T-helper 9 cell (primary cell): Measurements from ENCODE around the gene RHOBTB3.

ENCODE experiments used
- DNase-seq: peaks from one replicate; pipeline ENCODE4 v3.0.0-alpha.2; 2020

Gene RHOBTB3

DNA sequence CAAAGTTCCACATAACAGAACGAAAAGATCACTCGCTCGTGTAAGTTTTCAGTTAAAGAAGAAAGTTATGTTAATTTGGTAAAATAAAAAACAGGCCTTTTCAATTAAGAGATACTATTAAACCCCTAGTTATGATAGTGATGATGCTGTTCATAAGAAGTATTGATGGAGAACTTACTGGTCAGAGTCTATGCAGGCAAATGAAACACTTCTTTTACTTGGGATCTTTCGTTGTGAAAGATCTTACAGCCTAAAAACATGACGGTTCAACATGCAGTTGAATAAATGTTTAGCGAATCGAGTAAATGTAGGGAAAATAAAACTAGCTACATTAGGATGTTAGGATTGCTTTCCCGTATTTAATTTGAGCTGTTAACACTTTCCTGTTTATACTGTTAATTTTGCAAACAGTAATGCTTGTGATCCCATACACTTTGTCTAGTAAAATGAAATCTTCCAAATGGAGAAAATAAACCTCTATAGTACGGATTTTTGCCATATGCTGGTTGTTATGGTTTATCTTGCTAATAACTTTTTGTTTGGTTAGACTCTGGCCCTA, 2.0 kb downstream of the RHOBTB3 start:
- no peak for DNase-seq

DNA sequence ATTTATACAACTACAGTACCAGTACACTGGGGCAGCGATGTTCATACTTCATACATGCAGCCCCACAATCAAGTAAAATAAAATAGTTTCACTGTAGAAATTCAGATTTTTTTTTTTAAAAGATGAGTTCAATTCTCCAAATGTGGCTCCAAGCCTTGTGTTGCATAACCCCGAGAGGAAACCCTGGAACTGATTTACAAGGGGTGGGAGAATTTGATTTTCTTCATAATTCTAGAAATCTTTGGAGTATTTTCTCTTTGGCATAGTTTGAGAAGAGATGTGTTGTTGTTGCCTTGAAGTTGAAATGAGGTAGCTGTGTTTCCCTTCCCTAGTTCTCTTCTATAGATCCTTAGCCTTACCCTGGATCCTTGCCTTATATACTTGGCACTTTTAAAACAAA, 3.1 kb downstream of the RHOBTB3 start:
- no peak for DNase-seq

DNA sequence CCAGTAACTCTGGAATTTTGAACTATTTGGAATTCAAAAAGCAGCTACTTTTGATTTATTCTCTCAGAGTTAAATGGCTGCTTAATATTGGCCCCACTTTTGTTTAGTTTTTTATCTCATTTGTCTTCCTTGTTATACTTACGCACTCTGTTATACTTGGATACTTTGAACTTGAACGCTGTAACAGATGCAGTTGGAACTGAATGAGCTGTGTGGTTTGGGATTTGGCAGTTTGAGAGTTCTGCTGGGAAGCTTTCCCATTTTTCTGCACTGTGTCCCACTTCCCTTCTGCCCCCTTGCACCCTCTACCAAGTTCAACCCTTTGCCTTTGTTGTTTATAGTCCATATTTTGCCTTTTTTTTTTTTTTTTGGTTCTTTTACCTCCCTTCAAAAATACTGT, 3.8 kb downstream of the RHOBTB3 start:
- DNase-seq = no peak

DNA sequence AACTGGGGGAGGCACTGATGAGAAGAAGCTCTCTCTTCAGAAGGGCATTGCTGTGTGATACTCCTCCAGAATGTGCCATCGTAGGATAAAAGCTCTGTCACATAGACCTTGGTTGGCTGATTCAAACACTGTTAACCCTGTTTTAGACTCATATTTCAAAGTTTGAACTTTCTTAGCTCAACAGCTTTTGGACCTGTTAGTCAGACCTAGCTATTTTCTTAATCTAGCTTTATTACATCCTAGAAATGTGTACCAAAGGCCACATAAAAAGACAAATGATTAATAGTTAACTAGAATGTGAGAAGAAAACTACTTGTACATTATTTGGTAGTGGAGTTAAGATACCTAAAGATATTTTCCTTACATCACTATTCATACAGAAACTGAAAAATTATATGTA, 4.3 kb downstream of the RHOBTB3 start:
- no peak for DNase-seq

DNA sequence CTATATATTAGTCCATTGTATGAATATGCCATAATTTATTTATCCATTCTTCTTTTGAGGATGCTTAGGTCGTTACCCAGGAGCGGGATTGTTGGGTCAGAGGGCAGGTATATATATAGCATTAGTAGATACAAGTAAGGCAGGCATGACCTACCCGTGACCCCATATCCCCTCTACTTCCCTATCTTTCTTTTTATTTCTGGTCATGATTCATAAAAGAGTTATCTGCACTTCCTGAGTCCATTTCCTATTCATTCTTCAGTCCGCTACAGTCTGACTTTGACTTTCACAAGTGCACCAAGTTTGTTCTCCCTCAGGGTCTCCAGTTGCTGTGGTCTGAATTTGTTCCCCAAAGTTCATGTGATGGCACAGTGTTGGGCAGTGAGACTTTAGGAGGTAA, 6.9 kb downstream of the RHOBTB3 start:
- DNase-seq = no peak

DNA sequence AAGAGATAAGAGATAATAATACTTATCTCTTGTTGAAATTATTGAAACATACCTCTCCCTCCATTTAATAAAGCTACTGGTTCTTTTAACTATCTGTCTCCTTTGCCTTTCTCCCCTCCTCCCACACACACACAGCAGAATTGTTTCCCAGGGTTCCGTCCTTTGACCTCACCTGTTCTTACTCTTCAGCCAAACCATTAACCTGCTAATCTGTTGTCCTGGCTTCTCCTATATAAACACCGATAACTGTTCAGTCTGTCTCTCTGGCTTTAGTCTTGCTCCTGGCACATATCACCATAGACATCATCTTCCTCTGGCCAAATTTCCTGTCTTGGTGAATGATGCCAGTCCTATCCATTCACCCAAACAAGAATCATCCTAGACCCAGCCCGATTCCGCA, 7.7 kb downstream of the RHOBTB3 start:
- no peak for DNase-seq

DNA sequence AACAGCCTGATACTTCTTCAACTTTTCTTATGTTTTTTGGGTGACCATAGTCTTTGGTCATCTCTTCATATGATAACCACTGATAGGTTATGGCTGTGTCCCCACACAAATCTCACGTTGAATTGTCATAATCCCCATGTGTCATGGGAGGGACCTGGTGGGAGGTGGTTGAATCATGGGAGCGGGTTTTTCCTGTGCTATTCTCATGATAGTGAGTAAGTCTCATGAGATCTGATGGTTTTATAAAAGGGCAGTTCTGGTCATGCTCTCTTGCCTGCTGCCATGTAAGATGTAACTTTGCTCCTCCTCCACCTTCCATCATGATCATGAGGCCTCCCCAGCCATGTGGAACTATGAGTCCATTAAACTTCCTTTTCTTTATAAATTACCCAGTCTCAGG, 8.7 kb downstream of the RHOBTB3 start:
- no peak for DNase-seq

DNA sequence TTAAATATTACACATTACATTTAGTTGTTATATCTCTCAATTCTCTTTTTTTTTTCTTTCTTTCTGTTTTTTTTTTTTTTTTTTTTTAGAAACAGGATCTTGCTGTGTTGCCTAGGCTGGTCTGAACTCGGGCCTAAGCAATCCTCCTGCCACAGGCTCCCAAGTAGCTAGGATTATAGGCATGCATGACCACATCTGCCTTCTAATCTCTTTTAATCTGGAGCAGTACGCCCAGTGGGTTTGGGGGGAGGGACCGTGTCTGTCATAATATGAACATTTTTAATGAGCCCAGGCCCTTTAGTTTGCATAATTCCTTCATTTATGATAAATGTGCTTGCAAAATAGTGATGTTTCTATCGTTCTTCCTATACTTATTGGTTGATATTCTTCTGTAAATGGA, 10.3 kb downstream of the RHOBTB3 start:
- DNase-seq = no peak

DNA sequence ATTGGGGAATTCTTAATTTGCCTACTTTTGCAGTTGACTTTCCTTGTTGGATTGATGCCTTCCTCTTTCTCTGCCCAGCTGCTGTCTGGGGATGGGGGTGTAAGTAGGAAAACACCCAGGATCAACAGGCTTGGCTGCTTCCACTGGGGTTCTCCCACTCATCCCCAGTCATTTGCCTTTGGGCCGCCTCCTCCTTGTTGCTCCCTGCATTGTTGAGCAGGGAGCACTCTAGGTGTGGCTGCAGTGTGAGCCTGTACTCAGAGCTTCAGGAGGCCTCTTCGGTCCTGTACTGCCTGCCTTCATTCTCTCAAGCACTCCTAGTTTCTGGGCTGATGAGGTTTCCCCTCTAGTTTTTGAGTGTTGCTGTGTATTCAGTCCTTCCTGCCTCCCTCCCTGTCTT, 12.1 kb downstream of the RHOBTB3 start:
- no peak for DNase-seq

DNA sequence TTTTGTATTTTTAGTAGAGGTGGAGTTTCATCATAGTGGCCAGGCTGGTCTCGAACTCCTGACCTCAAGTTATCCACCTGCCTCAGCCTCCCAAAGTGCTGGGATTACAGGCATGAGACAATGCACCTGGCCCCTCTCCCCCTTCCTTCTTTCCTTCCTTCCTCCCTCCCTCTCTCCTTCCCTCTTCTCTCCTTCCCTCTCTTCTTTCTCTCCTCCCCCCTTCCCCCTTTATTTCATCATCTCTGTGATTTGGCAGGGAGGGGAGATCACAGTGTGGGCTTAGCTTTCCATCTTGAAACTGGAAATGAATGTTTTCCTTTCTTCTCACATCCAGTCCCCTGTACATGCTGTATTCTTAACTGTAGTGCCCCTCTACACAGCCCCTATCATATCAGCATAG, 12.7 kb downstream of the RHOBTB3 start:
- DNase-seq = no peak

DNA sequence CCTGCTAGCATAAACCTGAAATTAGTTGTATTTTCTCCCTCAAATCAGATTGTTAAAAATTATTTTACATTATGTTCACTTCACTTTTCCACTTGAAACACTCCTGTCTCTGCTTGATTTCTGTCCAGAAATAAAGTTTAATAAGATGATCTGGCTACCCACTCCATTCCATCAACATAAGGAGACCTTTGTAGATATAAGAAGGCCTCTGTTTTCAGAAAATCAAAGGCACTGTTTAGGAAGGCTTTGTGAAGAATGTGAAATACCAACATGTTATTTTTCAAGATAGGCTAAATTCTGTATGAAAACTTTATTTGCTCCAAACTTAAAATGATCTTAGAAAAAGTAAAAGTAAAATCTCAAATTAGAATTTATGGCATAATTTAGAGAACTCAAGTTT, 15.1 kb downstream of the RHOBTB3 start:
- DNase-seq = no peak

DNA sequence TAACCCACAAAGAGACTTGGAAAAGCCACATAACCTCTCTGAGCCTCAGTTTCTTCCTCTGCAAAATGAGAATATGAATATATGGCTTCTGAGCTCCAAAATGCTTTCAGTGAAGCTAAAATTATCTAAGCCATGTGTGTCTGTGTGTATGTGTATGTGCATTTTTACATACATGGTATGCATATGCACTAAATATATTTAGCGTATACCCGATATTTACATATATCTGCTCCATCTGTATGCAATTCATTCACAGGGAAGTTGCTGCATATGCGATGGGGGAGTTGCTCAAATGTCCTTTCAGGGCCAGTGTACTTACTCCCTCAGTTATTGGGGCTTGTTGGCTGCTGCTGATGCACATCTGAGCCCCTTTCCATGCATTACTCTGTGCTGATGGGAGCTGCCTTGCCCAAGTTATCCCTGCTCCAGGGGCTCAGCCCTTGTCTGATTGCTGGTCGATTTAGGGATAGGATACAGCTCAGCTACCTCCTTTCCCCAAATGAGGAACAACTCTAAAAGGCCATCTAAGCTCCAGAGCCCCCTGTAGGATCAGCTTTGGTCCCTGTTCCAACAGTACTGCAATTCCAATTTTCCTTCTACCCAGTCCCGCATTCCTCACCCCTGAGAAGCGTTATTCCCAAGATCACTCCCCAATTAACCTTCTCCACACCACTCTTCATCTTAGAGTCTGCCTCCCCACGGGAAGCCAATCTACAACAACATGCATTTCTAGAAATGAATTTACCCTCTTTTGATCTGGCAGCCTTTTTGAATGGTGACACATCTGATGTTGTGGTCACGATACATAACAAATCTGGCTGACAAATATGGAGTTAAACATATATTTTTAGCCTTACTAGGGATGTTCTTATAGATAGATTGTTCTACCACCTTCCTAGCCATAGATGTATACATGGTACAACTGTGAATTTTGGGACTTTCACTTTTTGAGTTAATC, 15.9 kb downstream of the RHOBTB3 start:
- DNase-seq = no peak

DNA sequence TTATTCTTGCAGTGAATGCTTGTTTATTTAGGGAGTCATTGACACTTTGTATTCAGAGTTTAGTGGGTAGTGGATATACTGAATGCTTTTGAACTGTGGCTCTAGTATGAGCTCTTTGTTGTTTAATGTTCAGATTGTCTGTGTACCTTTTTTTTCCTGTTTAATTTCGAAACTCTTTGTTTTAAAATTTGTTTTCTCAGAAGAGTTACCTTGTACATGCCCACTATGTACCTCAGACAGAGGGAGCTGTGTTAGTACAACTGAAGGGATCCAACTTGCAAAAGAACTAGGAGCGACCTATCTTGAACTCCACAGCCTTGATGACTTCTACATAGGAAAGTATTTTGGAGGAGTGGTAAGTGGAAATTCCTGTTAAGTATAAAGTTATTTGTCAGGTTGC, 17.0 kb downstream of the RHOBTB3 start:
- no peak for DNase-seq

DNA sequence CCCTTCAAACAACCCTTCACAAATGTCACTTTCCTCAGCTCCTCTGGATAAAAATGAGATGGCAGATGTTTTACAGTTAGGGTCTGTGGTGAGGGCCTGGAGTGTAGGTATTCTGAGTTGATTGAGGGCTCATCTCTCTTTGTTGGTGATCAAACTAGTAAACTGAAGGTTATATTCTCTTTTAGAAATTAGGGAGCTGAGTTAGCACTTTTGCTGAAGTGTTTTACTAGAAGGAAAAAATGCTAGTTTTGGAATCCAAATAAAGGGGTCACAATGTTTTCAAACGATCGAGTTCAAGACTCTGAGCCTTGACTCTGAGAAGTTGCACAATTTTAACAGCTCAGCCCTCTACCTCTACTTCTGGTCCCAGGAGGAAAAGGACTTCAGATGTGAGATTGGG, 23.4 kb downstream of the RHOBTB3 start:
- no peak for DNase-seq

DNA sequence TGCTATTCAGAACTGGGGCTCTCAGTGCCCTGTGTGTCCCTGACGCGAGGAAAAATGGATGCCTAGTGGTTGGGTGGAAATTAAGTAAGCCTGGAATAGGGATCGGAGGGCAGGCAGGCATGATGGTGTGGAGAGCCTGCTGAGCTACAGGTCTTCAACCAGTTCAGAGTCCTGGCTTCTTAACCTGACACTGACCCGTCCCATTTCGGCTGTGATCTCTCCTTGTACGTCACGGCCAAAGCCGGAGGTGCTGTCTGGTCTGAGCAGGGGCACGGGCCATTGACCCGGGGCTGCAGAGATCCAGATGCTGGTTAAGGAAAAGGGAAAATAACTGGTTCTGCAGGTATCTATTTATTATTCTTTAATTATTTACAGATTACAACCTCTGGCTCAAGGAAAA, 27.9 kb downstream of the RHOBTB3 start:
- no peak for DNase-seq

DNA sequence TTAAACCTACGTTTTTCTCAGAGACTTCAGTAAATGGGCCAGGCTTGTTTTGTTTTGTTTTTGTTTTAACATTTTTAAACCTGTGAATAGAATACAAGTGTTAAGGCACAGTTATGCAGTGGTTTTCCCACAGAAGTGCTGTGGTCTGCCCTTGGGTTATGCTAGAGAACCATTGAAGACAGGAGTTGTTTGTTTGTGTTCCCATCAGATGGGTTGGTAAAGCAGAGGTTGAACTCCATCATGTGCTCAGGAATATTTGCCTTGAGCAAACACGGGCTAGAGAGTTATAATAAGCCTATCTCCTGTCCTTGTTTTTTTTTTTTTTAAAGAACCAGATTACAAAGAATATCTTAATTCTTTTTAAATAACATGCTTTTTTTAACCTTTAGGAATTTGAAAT, 28.5 kb downstream of the RHOBTB3 start:
- no peak for DNase-seq

DNA sequence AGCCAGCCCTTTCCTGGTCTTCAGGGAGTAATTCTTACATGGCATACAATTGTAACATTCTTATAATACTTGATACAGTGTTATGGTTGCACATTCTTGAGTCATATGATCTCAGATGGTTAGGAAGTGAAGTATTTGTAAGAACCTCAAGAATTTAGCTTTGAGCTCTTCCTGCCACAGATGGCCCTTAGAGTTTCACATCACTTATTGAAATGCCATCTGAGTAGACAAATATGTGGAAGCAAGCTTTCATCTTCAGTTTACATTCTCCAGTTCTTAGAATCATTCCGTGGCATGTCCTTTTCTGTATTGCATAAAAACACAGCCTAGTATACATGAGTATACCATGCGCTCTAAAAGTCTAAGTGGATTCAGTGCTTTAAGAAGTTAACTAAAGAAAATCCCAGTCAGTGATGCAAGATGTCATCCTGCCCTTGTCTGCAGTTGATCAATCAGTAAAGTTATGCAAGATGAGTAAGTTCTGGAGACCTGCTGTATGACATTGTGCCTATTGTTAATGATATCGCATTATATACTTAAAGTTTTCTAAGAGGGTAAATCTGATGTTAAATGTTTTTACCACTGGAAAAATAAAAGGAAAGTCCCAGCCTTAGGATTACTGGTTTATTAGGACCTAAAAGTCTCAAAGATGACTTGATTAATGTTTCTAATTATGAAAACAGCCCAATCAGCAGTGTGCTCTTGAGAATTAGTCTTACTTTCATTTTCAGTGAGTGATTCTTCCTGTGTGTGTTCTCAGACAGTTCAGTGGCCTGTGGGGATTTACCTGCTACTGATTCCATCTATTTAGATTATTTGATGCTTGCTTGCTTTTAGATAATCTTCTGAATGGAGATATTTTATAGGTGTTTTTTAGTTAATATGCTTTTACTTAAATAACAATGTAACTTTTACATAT, 29.4 kb downstream of the RHOBTB3 start:
- DNase-seq = no peak

DNA sequence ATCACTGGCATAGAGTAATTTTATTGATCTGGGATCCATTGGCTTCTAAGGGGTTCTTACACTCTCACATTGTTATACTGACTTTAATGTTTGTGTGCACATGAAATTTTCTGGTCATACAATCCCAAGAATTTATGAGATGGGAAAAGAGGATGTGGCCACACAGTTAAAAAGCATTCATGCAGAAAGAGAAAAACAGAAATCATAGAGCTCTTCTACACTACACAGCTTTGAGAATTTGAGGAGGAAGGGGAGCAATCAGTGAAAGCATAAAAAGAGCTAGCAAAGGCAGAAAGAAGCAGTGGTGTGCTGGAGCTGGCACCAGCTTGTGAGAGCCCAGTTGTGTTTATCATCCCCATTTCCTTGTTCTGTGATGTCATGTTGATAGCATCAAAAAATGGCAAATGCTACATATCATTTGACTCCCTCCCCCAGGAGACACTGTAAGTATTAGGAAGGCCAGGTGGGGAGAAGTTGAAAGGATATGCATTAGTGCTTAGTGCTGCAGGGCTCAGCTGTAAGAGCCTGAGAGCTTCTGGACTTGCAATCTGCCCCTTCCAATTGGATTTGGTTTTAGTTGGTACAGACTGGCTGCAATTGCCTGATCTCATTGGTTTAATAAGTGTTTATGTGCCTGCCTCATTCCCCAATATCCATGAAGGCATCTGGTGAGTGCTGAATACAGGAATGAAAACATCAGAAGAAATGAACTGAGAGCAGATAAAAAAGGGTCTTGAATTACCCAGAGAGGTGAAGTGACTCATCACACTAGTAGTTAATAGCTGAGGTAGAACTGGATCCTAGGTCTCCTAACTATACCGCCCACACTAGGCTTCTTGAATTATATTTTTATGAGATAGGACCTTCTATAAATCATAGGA, 30.9 kb downstream of the RHOBTB3 start:
- no peak for DNase-seq

DNA sequence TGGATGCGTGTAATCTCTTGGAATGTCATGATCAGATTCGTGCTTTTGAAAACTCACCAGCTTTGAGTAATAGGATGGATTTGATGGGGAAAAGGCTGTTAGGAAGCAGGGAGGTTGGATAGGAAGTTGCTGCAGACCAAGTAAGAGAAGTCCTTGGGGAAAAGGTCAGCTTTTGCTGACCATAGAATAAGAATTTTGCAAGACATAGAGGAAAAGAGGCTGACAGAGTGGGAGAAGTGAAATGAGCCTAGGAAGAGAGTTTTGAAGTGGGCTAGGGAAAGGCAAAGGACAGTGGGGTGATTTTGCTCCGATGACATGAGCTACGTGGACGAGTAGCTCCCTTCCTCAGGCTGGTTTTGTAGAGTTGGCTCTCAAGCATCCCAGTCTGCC, 31.5 kb downstream of the RHOBTB3 start:
- DNase-seq = no peak

DNA sequence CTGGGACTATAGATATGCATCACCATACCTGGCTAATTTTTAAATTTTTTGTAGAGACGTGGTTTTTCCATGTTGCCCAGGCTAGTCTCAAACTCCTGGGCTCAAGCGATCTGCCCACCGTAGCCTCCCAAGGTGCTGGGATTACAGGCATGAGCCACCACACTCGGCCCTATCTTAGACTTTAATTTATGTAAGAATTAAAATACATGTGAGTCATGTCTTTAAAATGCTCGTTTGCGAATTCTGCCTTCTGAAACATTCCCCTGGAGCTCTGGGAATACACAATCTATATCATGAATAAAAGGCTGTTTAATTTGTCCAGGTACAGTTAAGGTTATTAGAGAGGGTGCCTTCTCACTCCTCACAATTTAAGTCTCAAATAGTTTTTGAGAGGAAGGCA, 32.8 kb downstream of the RHOBTB3 start:
- no peak for DNase-seq

DNA sequence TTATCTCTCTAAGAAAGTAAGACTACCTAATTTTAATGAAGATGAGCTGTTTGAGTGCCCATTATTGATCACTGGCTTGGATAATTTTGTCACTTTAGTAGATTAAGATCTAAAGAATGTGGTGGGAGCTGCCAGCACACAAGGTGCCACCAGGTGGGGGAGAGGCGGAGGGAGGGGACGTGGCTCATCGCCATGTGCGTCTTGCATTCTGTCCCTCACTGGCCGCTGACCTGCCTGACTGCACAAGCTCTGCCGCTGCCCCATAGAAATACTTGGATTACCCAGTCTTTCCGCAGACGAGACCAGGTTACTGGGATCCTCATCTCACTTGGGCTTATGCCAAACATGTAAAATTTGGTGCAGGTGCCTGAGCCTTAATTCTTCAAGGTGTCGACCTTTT, 37.6 kb downstream of the RHOBTB3 start:
- no peak for DNase-seq
